HepG2 (cell line): ENCODE results near the gene HCAR1. TPM values are rescaled to one million over a fixed set of nuclear protein-coding genes. Genes with fewer than 3 reads are reported as not detected.

Experiments
- ARNT2 ChIP-seq: sonication (generic); formaldehyde crosslinking; IDR thresholded peaks from 2 replicates; pipeline ENCODE4 v1.8.0; 2022; ENCODE audit warnings: mild to moderate bottlenecking, low read depth, missing genetic modification reagents, moderate library complexity
- CEBPB ChIP-seq: IDR thresholded peaks from 2 replicates; pipeline ENCODE4 v1.6.1; 2011; ENCODE audit warnings: low read depth, low read length, improper control_type of control experiment, borderline replicate concordance
- CEBPG ChIP-seq: IDR thresholded peaks from 2 replicates; pipeline ENCODE4 v1.6.1; 2016
- CENPT ChIP-seq: sonication (generic); formaldehyde crosslinking; IDR thresholded peaks from 2 replicates; pipeline ENCODE4 v1.8.0; 2022; ENCODE audit warnings: low read depth, mild to moderate bottlenecking, moderate library complexity, missing genetic modification reagents
- HNRNPH1 ChIP-seq: fragments of 200-400 bp; formaldehyde crosslinking; optimal IDR thresholded peaks from 2 replicates; pipeline ENCODE3; 2017; ENCODE audit warnings: mild to moderate bottlenecking, low read depth, low read length
- HOXD1 ChIP-seq: sonication (generic); formaldehyde crosslinking; IDR thresholded peaks from 2 replicates; pipeline ENCODE4 v1.5.0; 2020; ENCODE audit warnings: missing genetic modification reagents
- ISX ChIP-seq: sonication (generic); formaldehyde crosslinking; conservative IDR thresholded peaks from 2 replicates; pipeline ENCODE4 v1.5.0; 2020; ENCODE audit warnings: missing genetic modification reagents
- MIXL1 ChIP-seq: IDR thresholded peaks from 2 replicates; pipeline ENCODE4 v1.6.1; 2016
- NR3C1 ChIP-seq: sonication (generic); formaldehyde crosslinking; IDR thresholded peaks from 2 replicates; pipeline ENCODE4 v1.4.0; 2020; ENCODE audit warnings: missing genetic modification reagents
- NRL ChIP-seq: sonication (generic); formaldehyde crosslinking; IDR thresholded peaks from 2 replicates; pipeline ENCODE4 v1.5.0; 2020; ENCODE audit warnings: missing genetic modification reagents, mild to moderate bottlenecking, moderate library complexity, borderline replicate concordance
- RAD21 ChIP-seq: fragments of 450-650 bp; formaldehyde crosslinking; IDR thresholded peaks from 2 replicates; pipeline ENCODE4 v1.5.0; 2020; ENCODE audit warnings: mild to moderate bottlenecking
- RFXANK ChIP-seq: IDR thresholded peaks from 2 replicates; pipeline ENCODE4 v1.6.1; 2016
- SMARCE1 ChIP-seq: fragments of 450-650 bp; IDR thresholded peaks from 2 replicates; pipeline ENCODE4 v1.6.1; 2017; ENCODE audit warnings: borderline replicate concordance
- SP140L ChIP-seq: sonication (generic); formaldehyde crosslinking; IDR thresholded peaks from 2 replicates; pipeline ENCODE4 v1.4.0; 2020; ENCODE audit warnings: missing genetic modification reagents, borderline replicate concordance
- SP4 ChIP-seq: sonication (generic); formaldehyde crosslinking; IDR thresholded peaks from 2 replicates; pipeline ENCODE4 v1.8.1; 2023; ENCODE audit warnings: mild to moderate bottlenecking, missing genetic modification reagents
- YEATS4 ChIP-seq: sonication (generic); formaldehyde crosslinking; IDR thresholded peaks from 2 replicates; pipeline ENCODE4 v1.4.0; 2020; ENCODE audit warnings: missing genetic modification reagents, borderline replicate concordance
- ZFP1 ChIP-seq: IDR thresholded peaks from 2 replicates; pipeline ENCODE4 v1.6.1; 2016
- ZFP82 ChIP-seq: sonication (generic); formaldehyde crosslinking; IDR thresholded peaks from 2 replicates; pipeline ENCODE4 v1.5.1; 2020; ENCODE audit warnings: mild to moderate bottlenecking, missing genetic modification reagents, borderline replicate concordance
- ZFP90 ChIP-seq: sonication (generic); formaldehyde crosslinking; IDR thresholded peaks from 2 replicates; pipeline ENCODE4 v1.8.0; 2022; ENCODE audit warnings: missing genetic modification reagents, mild to moderate bottlenecking, inconsistent platforms, borderline replicate concordance
- ZMYM4 ChIP-seq: sonication (generic); formaldehyde crosslinking; IDR thresholded peaks from 2 replicates; pipeline ENCODE4 v1.8.1; 2023; ENCODE audit warnings: mild to moderate bottlenecking, missing genetic modification reagents
- ZNF207 ChIP-seq: fragments of 450-650 bp; IDR thresholded peaks from 2 replicates; pipeline ENCODE4 v1.6.1; 2016; ENCODE audit warnings: antibody characterized with exemption, borderline replicate concordance
- ZNF260 ChIP-seq: sonication (generic); formaldehyde crosslinking; IDR thresholded peaks from 2 replicates; pipeline ENCODE4 v1.4.0; 2020; ENCODE audit warnings: missing genetic modification reagents, low read depth, mild to moderate bottlenecking, borderline replicate concordance
- ZNF274 ChIP-seq: sonication (generic); formaldehyde crosslinking; IDR thresholded peaks from 2 replicates; pipeline ENCODE4 v1.5.1; 2020; ENCODE audit warnings: mild to moderate bottlenecking, missing genetic modification reagents
- ZNF317 ChIP-seq: sonication (generic); formaldehyde crosslinking; IDR thresholded peaks from 2 replicates; pipeline ENCODE4 v1.5.0; 2020; ENCODE audit warnings: mild to moderate bottlenecking, missing genetic modification reagents
- ZNF430 ChIP-seq: sonication (generic); formaldehyde crosslinking; IDR thresholded peaks from 2 replicates; pipeline ENCODE4 v1.9.0; 2021; ENCODE audit warnings: mild to moderate bottlenecking, missing genetic modification reagents
- ZNF431 ChIP-seq: sonication (generic); formaldehyde crosslinking; IDR thresholded peaks from 2 replicates; pipeline ENCODE4 v1.9.0; 2022; ENCODE audit warnings: missing genetic modification reagents, low read depth, mild to moderate bottlenecking, borderline replicate concordance
- ZNF550 ChIP-seq: sonication (generic); formaldehyde crosslinking; IDR thresholded peaks from 2 replicates; pipeline ENCODE4 v1.4.0; 2020; ENCODE audit warnings: mild to moderate bottlenecking, missing genetic modification reagents, borderline replicate concordance
- ZNF552 ChIP-seq: sonication (generic); formaldehyde crosslinking; IDR thresholded peaks from 2 replicates; pipeline ENCODE4 v1.9.0; 2022; ENCODE audit warnings: missing genetic modification reagents, mild to moderate bottlenecking, borderline replicate concordance
- ZNF816 ChIP-seq: sonication (generic); formaldehyde crosslinking; IDR thresholded peaks from 2 replicates; pipeline ENCODE4 v1.8.0; 2022; ENCODE audit warnings: missing genetic modification reagents, mild to moderate bottlenecking, borderline replicate concordance
- ZNF879 ChIP-seq: sonication (generic); formaldehyde crosslinking; IDR thresholded peaks from 2 replicates; pipeline ENCODE4 v1.8.1; 2023; ENCODE audit warnings: missing genetic modification reagents
- polyA plus RNA-seq, 8 experiments: library from polyadenylated mRNA; depleted of rRNA in 3 of 8; stranded (reverse) in 7 of 8; unstranded in 1 of 8; fragments of >200 nt; fragmentation: Illumina TruSeq in 4 of 8; extraction: Trizol in 4 of 8; gene quantifications; 2 replicates each; pipeline versions ENCODE4 v1.2.1 to v1.2.3, GENCODE V29; 2011 to 2016; ENCODE audit warnings: low read depth in 4 of 8, missing spikeins in 1 of 8, mixed read lengths in 1 of 8; ENCODE audit not compliant: insufficient read depth in 1 of 8
- total RNA-seq, 5 experiments: library from RNA; depleted of rRNA; stranded (reverse); fragments of >200 nt; fragmentation: Illumina TruSeq; extraction: Trizol; gene quantifications; 2 replicates each; pipeline ENCODE4 v1.2.3, GENCODE V29; 2016; ENCODE audit warnings: low read depth in 1 of 5
- TF ChIP-seq, protein P1 (sequence below): IDR thresholded peaks from 2 replicates; pipeline ENCODE4 v1.6.1; 2016; ENCODE audit warnings: missing compliant biosample characterization, missing genetic modification reagents, borderline replicate concordance
- TF ChIP-seq, protein P2 (sequence below): sonication (generic); formaldehyde crosslinking; IDR thresholded peaks from 2 replicates; pipeline ENCODE4; 2020; ENCODE audit warnings: missing genetic modification reagents, mild to moderate bottlenecking, borderline replicate concordance

HCAR1 gene
- total and polyA plus RNA-seq, 2 of the 13 experiments (the other 11 are each of a cell fraction or from before 2014, with no cell fraction given): 0.53 to 4.4 TPM

DNA sequence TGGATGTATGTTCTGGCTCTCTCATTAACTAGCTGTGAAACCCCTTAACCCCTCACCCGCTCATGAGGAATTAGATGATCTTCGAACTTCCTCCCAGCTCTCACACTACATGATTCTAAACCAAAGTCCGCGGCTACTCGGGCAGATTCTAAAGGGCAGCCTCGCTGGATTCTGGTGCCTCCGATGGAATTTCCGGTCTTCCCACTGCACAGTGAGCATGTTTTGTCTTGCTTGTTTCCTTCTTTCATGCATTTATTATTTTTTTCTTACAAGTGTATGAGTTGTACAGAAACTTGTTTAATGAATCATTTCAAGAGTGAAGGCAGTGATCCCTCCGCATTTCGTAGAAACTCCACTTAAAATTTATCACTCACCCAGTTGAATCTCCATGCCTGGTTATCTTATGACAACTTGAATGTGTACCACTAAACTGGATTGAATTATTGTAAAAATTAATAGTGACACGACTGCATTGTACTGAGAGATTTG lies 9.5 kb downstream of the HCAR1 start (continued):
- TF ChIP-seq, protein P1, sequence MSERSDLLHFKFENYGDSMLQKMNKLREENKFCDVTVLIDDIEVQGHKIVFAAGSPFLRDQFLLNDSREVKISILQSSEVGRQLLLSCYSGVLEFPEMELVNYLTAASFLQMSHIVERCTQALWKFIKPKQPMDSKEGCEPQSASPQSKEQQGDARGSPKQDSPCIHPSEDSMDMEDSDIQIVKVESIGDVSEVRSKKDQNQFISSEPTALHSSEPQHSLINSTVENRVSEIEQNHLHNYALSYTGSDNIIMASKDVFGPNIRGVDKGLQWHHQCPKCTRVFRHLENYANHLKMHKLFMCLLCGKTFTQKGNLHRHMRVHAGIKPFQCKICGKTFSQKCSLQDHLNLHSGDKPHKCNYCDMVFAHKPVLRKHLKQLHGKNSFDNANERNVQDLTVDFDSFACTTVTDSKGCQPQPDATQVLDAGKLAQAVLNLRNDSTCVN (CRISPR knock-in tag): no peak
- TF ChIP-seq ZNF207: no peak
- no peak for TF ChIP-seq ZNF552
- TF ChIP-seq SP4: no peak
- no peak for TF ChIP-seq ZFP82
- TF ChIP-seq ZNF260 (CRISPR knock-in tag): no peak
- no peak for TF ChIP-seq ARNT2 (CRISPR knock-in tag)
- TF ChIP-seq CEBPG (CRISPR knock-in tag): no peak; the same call in 1 of the 2 replicates
- TF ChIP-seq, protein P2, sequence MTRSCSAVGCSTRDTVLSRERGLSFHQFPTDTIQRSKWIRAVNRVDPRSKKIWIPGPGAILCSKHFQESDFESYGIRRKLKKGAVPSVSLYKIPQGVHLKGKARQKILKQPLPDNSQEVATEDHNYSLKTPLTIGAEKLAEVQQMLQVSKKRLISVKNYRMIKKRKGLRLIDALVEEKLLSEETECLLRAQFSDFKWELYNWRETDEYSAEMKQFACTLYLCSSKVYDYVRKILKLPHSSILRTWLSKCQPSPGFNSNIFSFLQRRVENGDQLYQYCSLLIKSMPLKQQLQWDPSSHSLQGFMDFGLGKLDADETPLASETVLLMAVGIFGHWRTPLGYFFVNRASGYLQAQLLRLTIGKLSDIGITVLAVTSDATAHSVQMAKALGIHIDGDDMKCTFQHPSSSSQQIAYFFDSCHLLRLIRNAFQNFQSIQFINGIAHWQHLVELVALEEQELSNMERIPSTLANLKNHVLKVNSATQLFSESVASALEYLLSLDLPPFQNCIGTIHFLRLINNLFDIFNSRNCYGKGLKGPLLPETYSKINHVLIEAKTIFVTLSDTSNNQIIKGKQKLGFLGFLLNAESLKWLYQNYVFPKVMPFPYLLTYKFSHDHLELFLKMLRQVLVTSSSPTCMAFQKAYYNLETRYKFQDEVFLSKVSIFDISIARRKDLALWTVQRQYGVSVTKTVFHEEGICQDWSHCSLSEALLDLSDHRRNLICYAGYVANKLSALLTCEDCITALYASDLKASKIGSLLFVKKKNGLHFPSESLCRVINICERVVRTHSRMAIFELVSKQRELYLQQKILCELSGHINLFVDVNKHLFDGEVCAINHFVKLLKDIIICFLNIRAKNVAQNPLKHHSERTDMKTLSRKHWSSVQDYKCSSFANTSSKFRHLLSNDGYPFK (CRISPR knock-in tag): no peak
- no peak for TF ChIP-seq HOXD1 (CRISPR knock-in tag)
- TF ChIP-seq RFXANK (CRISPR knock-in tag): no peak
- no peak for TF ChIP-seq NRL (CRISPR knock-in tag)
- TF ChIP-seq ZNF550 (CRISPR knock-in tag): no peak
- TF ChIP-seq YEATS4: peak; percentile 36; the same call in 1 of the 2 replicates
- no peak for TF ChIP-seq ZNF431 (CRISPR knock-in tag)
- TF ChIP-seq ZFP90 (CRISPR knock-in tag): 0 out of 2 replicates have a peak, but pooled peaks have one; percentile 51
- TF ChIP-seq SMARCE1: no peak
- peak; percentile 47; the same call in 1 of the 2 replicates for TF ChIP-seq ZNF430 (CRISPR knock-in tag)
- no peak for TF ChIP-seq SP140L (CRISPR knock-in tag)
- no peak for TF ChIP-seq HNRNPH1
- no peak for TF ChIP-seq NR3C1 (CRISPR knock-in tag)
- peak; percentile 39; the same call in 1 of the 2 replicates for TF ChIP-seq MIXL1 (CRISPR knock-in tag)
- TF ChIP-seq CENPT (CRISPR knock-in tag): no peak
- no peak for TF ChIP-seq ZMYM4 (CRISPR knock-in tag)
- no peak for TF ChIP-seq ZNF879 (CRISPR knock-in tag)
- TF ChIP-seq ZFP1 (CRISPR knock-in tag): no peak
- no peak for TF ChIP-seq ZNF816 (CRISPR knock-in tag)
- TF ChIP-seq CEBPB: no peak
- TF ChIP-seq ISX (CRISPR knock-in tag): no peak
- TF ChIP-seq RAD21: no peak
- no peak for TF ChIP-seq ZNF317 (CRISPR knock-in tag)
- TF ChIP-seq ZNF274 (CRISPR knock-in tag): no peak
